ENCODE measurements around the gene CD160. TPM values are rescaled to one million over a fixed set of nuclear protein-coding genes. Genes with fewer than 3 reads are reported as not detected.

Gene CD160
- total RNA-seq, 6 experiments from 2014 or later, result 0.19 to 1.5 (median 0.91) TPM; not detected in 2

DNA sequence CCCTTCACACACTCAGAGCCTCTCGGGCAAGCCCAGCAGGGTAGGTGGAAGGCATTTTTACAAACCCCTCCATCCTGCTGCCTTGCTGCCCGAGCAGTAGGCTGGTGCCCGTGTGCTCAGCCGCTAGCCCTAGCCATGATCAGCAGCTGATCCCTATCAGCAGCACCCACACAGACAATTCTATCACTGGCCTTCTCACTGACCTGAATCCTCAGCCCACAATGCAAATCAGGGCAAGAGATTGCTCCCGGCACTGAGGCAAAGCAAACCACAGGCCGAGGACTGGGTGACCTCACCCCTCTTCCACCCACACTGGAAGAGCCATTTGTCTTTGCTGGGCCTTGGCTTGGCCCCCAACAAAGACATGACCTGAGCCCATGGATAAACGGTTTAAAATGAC, 11.2 kb upstream of the CD160 start:
- no peak overlapping the region for H3K4me3 ChIP-seq
- intact Hi-C loops (cut with DNase I), result no loop called here
- H3K4me1 ChIP-seq, result peaks cover 0 to 72% (median 27%) of the 10 kb centered on the region in 4 donors
- TF ChIP-seq, protein P1, sequence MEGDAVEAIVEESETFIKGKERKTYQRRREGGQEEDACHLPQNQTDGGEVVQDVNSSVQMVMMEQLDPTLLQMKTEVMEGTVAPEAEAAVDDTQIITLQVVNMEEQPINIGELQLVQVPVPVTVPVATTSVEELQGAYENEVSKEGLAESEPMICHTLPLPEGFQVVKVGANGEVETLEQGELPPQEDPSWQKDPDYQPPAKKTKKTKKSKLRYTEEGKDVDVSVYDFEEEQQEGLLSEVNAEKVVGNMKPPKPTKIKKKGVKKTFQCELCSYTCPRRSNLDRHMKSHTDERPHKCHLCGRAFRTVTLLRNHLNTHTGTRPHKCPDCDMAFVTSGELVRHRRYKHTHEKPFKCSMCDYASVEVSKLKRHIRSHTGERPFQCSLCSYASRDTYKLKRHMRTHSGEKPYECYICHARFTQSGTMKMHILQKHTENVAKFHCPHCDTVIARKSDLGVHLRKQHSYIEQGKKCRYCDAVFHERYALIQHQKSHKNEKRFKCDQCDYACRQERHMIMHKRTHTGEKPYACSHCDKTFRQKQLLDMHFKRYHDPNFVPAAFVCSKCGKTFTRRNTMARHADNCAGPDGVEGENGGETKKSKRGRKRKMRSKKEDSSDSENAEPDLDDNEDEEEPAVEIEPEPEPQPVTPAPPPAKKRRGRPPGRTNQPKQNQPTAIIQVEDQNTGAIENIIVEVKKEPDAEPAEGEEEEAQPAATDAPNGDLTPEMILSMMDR (IDR thresholded peaks at IDR 0.05), result no peak
- TF ChIP-seq POLR2A (IDR thresholded peaks at IDR 0.05), result no peak
- H3K27ac ChIP-seq, result peak overlapping the region; percentile 84 to 98 (median 94)
- no peaks in the 10 kb centered on the region for H3K27me3 ChIP-seq
- no peaks in the 10 kb centered on the region for H3K36me3 ChIP-seq
- 17% methylated on average over 6 of the region's 7 CpGs for WGBS (ENCODE audit: insufficient coverage, low coverage, low lambda C conversion rate, missing lambda C conversion rate)
- H3K9me3 ChIP-seq, result no peaks in the 10 kb centered on the region
- ATAC-seq, result peak; percentile 23 to 56 (median 36)
- DNase-seq, result peak in 1 of 3 donors; percentile 39

DNA sequence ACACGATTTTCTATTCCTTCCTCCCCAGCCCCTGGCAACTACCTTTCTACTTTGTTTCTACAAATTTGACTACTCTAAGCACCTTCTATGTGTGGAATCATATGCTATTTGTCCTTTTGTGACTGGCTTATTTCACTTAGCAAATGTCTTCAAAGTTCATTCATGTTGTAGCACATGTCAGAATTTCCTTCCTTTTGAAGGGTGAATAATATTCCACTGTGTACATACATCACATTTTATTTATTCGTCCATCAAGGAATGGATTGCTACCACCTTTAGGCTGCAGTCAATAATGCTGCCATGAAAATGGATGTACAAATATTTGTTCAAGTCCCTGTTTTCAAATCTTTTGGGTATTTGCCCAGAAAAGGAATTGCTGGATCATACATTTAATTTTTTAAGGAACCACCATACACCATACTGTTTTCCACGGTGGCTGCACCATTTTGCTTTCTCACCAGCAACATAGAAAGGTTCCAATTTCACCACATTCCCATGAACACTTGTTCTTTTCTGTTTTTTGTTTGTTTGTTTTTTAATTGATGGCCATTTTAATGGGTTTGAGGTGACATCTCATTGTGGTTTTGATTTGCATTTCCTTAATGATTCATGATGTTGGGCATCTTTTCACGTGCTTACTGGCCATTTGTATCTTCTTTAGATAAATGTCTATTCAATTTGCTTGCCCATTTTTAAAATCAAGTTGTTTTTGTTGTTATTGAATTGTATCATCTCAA, 8.8 kb upstream of the CD160 start:
- DNase-seq, result no peak
- H3K27ac ChIP-seq, result peak overlapping the region; percentile 39 to 88 (median 51)
- H3K36me3 ChIP-seq, result no peaks in the 10 kb centered on the region
- no peak overlapping the region for H3K4me3 ChIP-seq
- peaks cover 0 to 76% (median 33%) of the 10 kb centered on the region in 4 donors for H3K4me1 ChIP-seq
- intact Hi-C loops (cut with DNase I), result no loop called here
- H3K9me3 ChIP-seq, result no peaks in the 10 kb centered on the region
- TF ChIP-seq POLR2A (IDR thresholded peaks at IDR 0.05), result no peak
- TF ChIP-seq, protein P1 (IDR thresholded peaks at IDR 0.05), result no peak
- no peaks in the 10 kb centered on the region for H3K27me3 ChIP-seq
- WGBS (ENCODE audit: insufficient coverage, low coverage, low lambda C conversion rate, missing lambda C conversion rate), result 61% methylated on average over 4 of the region's 4 CpGs
- ATAC-seq, result no peak

GRCh38 chr1:145711213-145711651, 8.1 kb upstream of the CD160 start:
- H3K27me3 ChIP-seq, result no peaks in the 10 kb centered on the region
- 24% methylated on average over 3 of the region's 3 CpGs for WGBS (ENCODE audit: insufficient coverage, low coverage, low lambda C conversion rate, missing lambda C conversion rate)
- no peaks in the 10 kb centered on the region for H3K9me3 ChIP-seq
- intact Hi-C loops (cut with DNase I), result no loop called here
- H3K27ac ChIP-seq, result peak overlapping the region; percentile 39 to 88 (median 51)
- TF ChIP-seq POLR2A (IDR thresholded peaks at IDR 0.05), result no peak
- TF ChIP-seq, protein P1 (IDR thresholded peaks at IDR 0.05), result no peak
- no peaks in the 10 kb centered on the region for H3K36me3 ChIP-seq
- H3K4me3 ChIP-seq, result no peak overlapping the region
- peaks cover 0 to 71% (median 35%) of the 10 kb centered on the region in 4 donors for H3K4me1 ChIP-seq
- ATAC-seq, result peak; percentile 6 to 44 (median 22)
- DNase-seq, result no peak

- Histone ChIP-seq H3K36me3 (no peaks in the 10 kb centered on the region), H3K27me3 (no peaks in the 10 kb centered on the region), H3K4me3 (no peak overlapping the region), H3K4me1 (peaks cover 0 to 51% (median 25%) of the 10 kb centered on the region in 4 donors), H3K9me3 (no peaks in the 10 kb centered on the region), H3K27ac (peak overlapping the region; percentile 73 to 95 (median 76))
- TF ChIP-seq POLR2A (IDR thresholded peaks at IDR 0.05), result peak; percentile 68
- TF ChIP-seq, protein P1 (IDR thresholded peaks at IDR 0.05), result no peak
- peak; percentile 51 to 89 (median 76) for DNase-seq
- intact Hi-C loops (cut with DNase I), result no loop called here
- peak; percentile 86 to 93 (median 91) for ATAC-seq
- 15% methylated on average over 5 of the region's 6 CpGs for WGBS (ENCODE audit: insufficient coverage, low coverage, low lambda C conversion rate, missing lambda C conversion rate)
Observed at GRCh38 chr1:145714524-145715111, 4.7 kb upstream of the CD160 start.
